GM18505 (cell line): Measurements from ENCODE around the gene AUTS2.

Experiments
- ATAC-seq: cut with Tn5 transposase; IDR thresholded peaks from one replicate; pipeline ENCODE4 v1.9.1; 2021; ENCODE audit not compliant: unreplicated experiment
- POLR2A ChIP-seq: IDR thresholded peaks from 4 replicates; pipeline ENCODE4 v1.6.1; 2011; ENCODE audit warnings: borderline replicate concordance; ENCODE audit not compliant: insufficient read depth, insufficient read length; ENCODE audit errors: extremely low read depth

Gene AUTS2

GRCh38 chr7:70830426-70830825 is 1232.2 kb downstream of the AUTS2 start:
- no peak for ATAC-seq
- TF ChIP-seq POLR2A, result no peak

DNA sequence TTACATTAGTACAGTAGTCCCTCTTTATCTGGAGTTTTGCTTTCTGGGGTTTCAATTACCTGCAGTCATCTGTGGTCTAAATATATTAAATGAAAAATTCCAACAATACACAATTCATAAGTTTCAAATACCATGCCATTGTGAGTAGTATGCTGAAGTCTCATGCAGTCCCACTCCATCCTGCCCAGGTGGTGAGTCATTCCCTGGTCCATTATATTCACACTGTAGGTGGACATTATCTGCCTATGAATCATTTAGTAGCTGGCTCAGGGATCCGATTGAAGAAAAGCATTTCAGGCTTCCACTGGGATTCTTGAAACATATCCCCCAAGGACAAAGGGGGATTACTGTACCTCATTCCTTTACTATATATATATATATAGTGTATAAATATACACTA is 1235.5 kb downstream of the AUTS2 start:
- no peak for TF ChIP-seq POLR2A

DNA sequence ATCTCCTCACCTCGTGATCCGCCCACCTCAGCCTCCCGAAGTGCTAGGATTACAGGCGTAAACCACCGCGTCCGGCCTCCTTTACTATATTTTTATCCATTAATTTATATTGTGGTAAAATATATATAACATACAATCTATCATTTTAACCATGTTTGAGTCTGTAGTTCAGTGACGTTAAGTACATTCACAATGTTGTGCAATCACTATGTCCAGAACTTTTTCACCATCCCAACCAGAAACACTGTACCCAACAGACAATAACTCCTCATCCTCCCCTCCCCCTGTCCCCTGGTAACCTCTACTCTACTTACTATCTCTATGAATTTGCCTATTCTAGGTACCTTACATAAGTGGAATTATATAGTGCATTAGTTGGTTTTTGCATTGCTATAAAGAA is 1236.1 kb downstream of the AUTS2 start:
- TF ChIP-seq POLR2A, result no peak
- ATAC-seq, result no peak

More for the DNA sequence above, 1235.5 kb downstream of the AUTS2 start:
- no peak for ATAC-seq

GRCh38 chr7:70835658-70836057 is 1237.4 kb downstream of the AUTS2 start:
- no peak for ATAC-seq
- no peak for TF ChIP-seq POLR2A

- no peak for TF ChIP-seq POLR2A
- no peak for ATAC-seq
Measured at GRCh38 chr7:70836279-70836678, 1238.0 kb downstream of the AUTS2 start.

DNA sequence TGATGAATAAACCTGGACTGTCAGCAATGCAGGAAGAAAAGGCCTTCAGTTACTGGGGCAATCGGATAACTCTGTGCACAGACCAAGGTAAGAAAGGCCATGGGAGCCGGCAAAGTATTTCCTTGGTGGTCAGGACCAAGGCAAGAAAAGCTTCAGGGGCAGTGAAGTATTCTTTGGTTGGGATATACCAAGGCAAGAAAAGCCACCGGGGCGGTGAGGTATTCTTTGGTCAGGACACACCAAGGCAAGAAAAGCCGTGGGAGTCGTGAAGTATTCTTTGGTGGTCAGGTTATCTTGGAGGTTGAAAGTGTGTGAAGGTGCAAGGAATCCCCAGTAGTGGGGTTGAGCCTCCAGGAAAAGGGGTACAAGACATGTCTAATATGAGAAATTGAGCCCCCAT is 1238.7 kb downstream of the AUTS2 start:
- no peak for TF ChIP-seq POLR2A

GRCh38 chr7:70837589-70837988 is 1239.3 kb downstream of the AUTS2 start:
- TF ChIP-seq POLR2A, result no peak
- ATAC-seq, result no peak

More for the DNA sequence above, 1238.7 kb downstream of the AUTS2 start:
- no peak for ATAC-seq

- no peak for ATAC-seq
- TF ChIP-seq POLR2A, result no peak
Measured at GRCh38 chr7:70838292-70838907, 1240.1 kb downstream of the AUTS2 start.
